HG02798 (cell line): Measurements from ENCODE around the gene UBE3B.

Experiments
- ATAC-seq: cut with Tn5 transposase; IDR thresholded peaks from one replicate; pipeline ENCODE4 v1.9.1; 2021; ENCODE audit warnings: mild to moderate bottlenecking; ENCODE audit not compliant: unreplicated experiment, poor library complexity

Gene UBE3B

GRCh38 chr12:109563291-109564284, 86.2 kb downstream of the UBE3B start:
- ATAC-seq, result no peak

- no peak for ATAC-seq
These were observed 89.0 kb downstream of the UBE3B start for GRCh38 chr12:109566424-109566823.

GRCh38 chr12:109567296-109567695, 89.9 kb downstream of the UBE3B start:
- ATAC-seq, result no peak

- no peak for ATAC-seq
These were observed 90.5 kb downstream of the UBE3B start for GRCh38 chr12:109567967-109568366.

- no peak for ATAC-seq
These were observed 91.1 kb downstream of the UBE3B start for GRCh38 chr12:109568486-109568885.

GRCh38 chr12:109571773-109572505, 94.5 kb downstream of the UBE3B start:
- no peak for ATAC-seq

GRCh38 chr12:109572506-109572845, 95.0 kb downstream of the UBE3B start:
- no peak for ATAC-seq

GRCh38 chr12:109573029-109573913, 95.8 kb downstream of the UBE3B start, which contains the start of the genes MMAB and MVK:
MMAB (minus strand) TSS chr12:109573504; CDS start chr12:109573480, 24 bp downstream.
MVK (plus strand) TSS chr12:109573794; CDS start chr12:109574823, 1,029 bp downstream.
- ATAC-seq, result peak; percentile 97

- no peak for ATAC-seq
These were observed 96.4 kb downstream of the UBE3B start for GRCh38 chr12:109573914-109574244.

GRCh38 chr12:109575683-109576082, 98.2 kb downstream of the UBE3B start:
- no peak for ATAC-seq

- ATAC-seq, result no peak
These were observed 99.9 kb downstream of the UBE3B start for GRCh38 chr12:109577311-109577710.

- ATAC-seq, result no peak
These were observed 101.0 kb downstream of the UBE3B start for GRCh38 chr12:109578330-109578927.

- no peak for ATAC-seq
These were observed 102.2 kb downstream of the UBE3B start for GRCh38 chr12:109579639-109580038.

- ATAC-seq, result no peak
These were observed 102.8 kb downstream of the UBE3B start for GRCh38 chr12:109580272-109580671.

GRCh38 chr12:109580684-109581333, 103.4 kb downstream of the UBE3B start:
- ATAC-seq, result no peak

- no peak for ATAC-seq
These were observed 103.9 kb downstream of the UBE3B start for GRCh38 chr12:109581334-109581691.

GRCh38 chr12:109581856-109582255, 104.4 kb downstream of the UBE3B start:
- ATAC-seq, result no peak

- no peak for ATAC-seq
These were observed 105.2 kb downstream of the UBE3B start for GRCh38 chr12:109582636-109583035.

GRCh38 chr12:109583733-109584132, 106.3 kb downstream of the UBE3B start:
- ATAC-seq, result no peak
